Activated CD8-positive, alpha-beta memory T cell treated with anti-CD3 and anti-CD28 coated beads, Interleukin-2, amount 10 ng/mL, durations not matched to agents 7 days and 5 days (primary cell): ENCODE data around the gene RPE. TPM values are rescaled to one million over a fixed set of nuclear protein-coding genes. Genes with fewer than 3 reads are reported as not detected.
A peak's percentile ranks its signal among the peaks of the same experiment; 100 is the strongest.

Experiments
- ATAC-seq: fragments of 150-1000 bp; cut with Tn5 transposase; one replicate; pipeline ENCODE4 v1.10.0; 2021; ENCODE audit warnings: moderate library complexity
- CTCF ChIA-PET: fragments of 350-600 bp; sonication (Branson Sonifier 250); formaldehyde crosslinking; loops from one replicate; lab custom pipeline; 2021; ENCODE audit warnings: antibody characterized with exemption; lab: Charles Lee
- DNase-seq: peaks from one replicate; pipeline ENCODE4 v3.0.0-alpha.2; 2020
- H3K27ac Mint-ChIP-seq: one replicate; pipeline ENCODE4 v1.8.0; 2021; ENCODE audit warnings: mild to moderate bottlenecking, mixed read lengths
- H3K27me3 Mint-ChIP-seq: one replicate; pipeline ENCODE4 v1.8.0; 2021; ENCODE audit warnings: mixed read lengths
- H3K36me3 Mint-ChIP-seq: one replicate; pipeline ENCODE4 v1.8.0; 2021; ENCODE audit warnings: mild to moderate bottlenecking, mixed read lengths
- H3K4me1 Mint-ChIP-seq: one replicate; pipeline ENCODE4 v1.8.0; 2021; ENCODE audit warnings: mixed read lengths
- H3K4me3 Mint-ChIP-seq: one replicate; pipeline ENCODE4 v1.8.0; 2021; ENCODE audit warnings: mild to moderate bottlenecking, moderate library complexity, mixed read lengths
- H3K9me3 Mint-ChIP-seq: one replicate; pipeline ENCODE4 v1.8.0; 2022; ENCODE audit warnings: low read depth, mixed read lengths
- total RNA-seq, 2 experiments: library from RNA; stranded (reverse); gene quantifications; one replicate each; pipeline ENCODE4 v1.2.3, GENCODE V29; 2021

The RPE gene
- total RNA-seq = 10 to 100 TPM; 54.3 to 60.7 TPM

- Mint-ChIP-seq H3K36me3 (peaks cover 21% of the 10 kb centered on the region), H3K9me3 (no peaks in the 10 kb centered on the region), H3K27me3 (no peaks in the 10 kb centered on the region), H3K4me1 (peaks cover 57% of the 10 kb centered on the region), H3K4me3 (peak within 1 kb of the TSS; percentile 98), H3K27ac (peak within 1 kb of the TSS; percentile 95)
- CTCF ChIA-PET = interaction anchor here (1.2 kb wide), 1 partner anchor 13 kb away, joined by 3 read pairs; no protein-coding TSS in a partner anchor
- DNase-seq (peak; percentile 98), ATAC-seq (peak; percentile 97)
Measured at GRCh38 chr2:210002158-210003157, at the start of gene RPE. Gene RPE (plus strand): TSS chr2:210002638. CDS start chr2:210002662, 24 bp downstream.

GRCh38 chr2:209956271-209956670 lies 46.2 kb upstream of the RPE start:
- Mint-ChIP-seq H3K36me3 (no peaks in the 10 kb centered on the region), H3K4me3 (no peak overlapping the region), H3K4me1 (no peaks in the 10 kb centered on the region), H3K9me3 (no peaks in the 10 kb centered on the region), H3K27me3 (peaks cover 19% of the 10 kb centered on the region), H3K27ac (no peak overlapping the region)
- DNase-seq (no peak), ATAC-seq (no peak)
- CTCF ChIA-PET = no interaction called here

- Mint-ChIP-seq H3K4me3 (no peak overlapping the region), H3K9me3 (no peaks in the 10 kb centered on the region), H3K36me3 (no peaks in the 10 kb centered on the region), H3K27me3 (peaks cover 14% of the 10 kb centered on the region), H3K4me1 (no peaks in the 10 kb centered on the region), H3K27ac (no peak overlapping the region)
- CTCF ChIA-PET = interaction anchor here (1.3 kb wide), 1 partner anchor 19 kb away, joined by 5 read pairs; no protein-coding TSS in a partner anchor
- DNase-seq = no peak
- ATAC-seq = no peak
Measured at GRCh38 chr2:209958016-209958415, 44.4 kb upstream of the RPE start.

- ATAC-seq (no peak), DNase-seq (no peak)
- Mint-ChIP-seq H3K27me3 (peaks cover 10% of the 10 kb centered on the region), H3K4me1 (no peaks in the 10 kb centered on the region), H3K9me3 (no peaks in the 10 kb centered on the region), H3K27ac (no peak overlapping the region), H3K36me3 (no peaks in the 10 kb centered on the region), H3K4me3 (no peak overlapping the region)
- CTCF ChIA-PET = interaction anchor here (0.8 to 1.0 kb wide), 2 partner anchors 11 to 18 kb away, joined by 3 read pairs; no protein-coding TSS in a partner anchor
Measured at GRCh38 chr2:209960045-209960444, 42.4 kb upstream of the RPE start.

- peak; percentile 51 for ATAC-seq
- CTCF ChIA-PET = interaction anchor here (0.6 to 2.0 kb wide), 8 partner anchors 10 to 626 kb away, joined by 3 to 10 read pairs (median 3); no protein-coding TSS in a partner anchor
- H3K4me1 Mint-ChIP-seq = no peaks in the 10 kb centered on the region
- H3K27me3 Mint-ChIP-seq = peaks cover 10% of the 10 kb centered on the region
- H3K4me3 Mint-ChIP-seq = no peak overlapping the region
- H3K27ac Mint-ChIP-seq = no peak overlapping the region
- peak; percentile 49 for DNase-seq
- H3K36me3 Mint-ChIP-seq = no peaks in the 10 kb centered on the region
- no peaks in the 10 kb centered on the region for H3K9me3 Mint-ChIP-seq
Measured at GRCh38 chr2:209960676-209961630, 41.5 kb upstream of the RPE start.

GRCh38 chr2:209965723-209966122 lies 36.7 kb upstream of the RPE start:
- ATAC-seq (no peak), DNase-seq (no peak)
- Mint-ChIP-seq H3K9me3 (no peaks in the 10 kb centered on the region), H3K27me3 (peaks cover 5% of the 10 kb centered on the region), H3K36me3 (no peaks in the 10 kb centered on the region), H3K27ac (no peak overlapping the region), H3K4me3 (no peak overlapping the region), H3K4me1 (no peaks in the 10 kb centered on the region)
- CTCF ChIA-PET = interaction anchor here (0.7 kb wide), 1 partner anchor 281 kb away, joined by 3 read pairs; no protein-coding TSS in a partner anchor

- CTCF ChIA-PET = no interaction called here
- H3K4me1 Mint-ChIP-seq = no peaks in the 10 kb centered on the region
- ATAC-seq (no peak), DNase-seq (no peak)
- no peaks in the 10 kb centered on the region for H3K9me3 Mint-ChIP-seq
- H3K27ac Mint-ChIP-seq = no peak overlapping the region
- H3K27me3 Mint-ChIP-seq = peaks cover 9% of the 10 kb centered on the region
- H3K36me3 Mint-ChIP-seq = no peaks in the 10 kb centered on the region
- H3K4me3 Mint-ChIP-seq = no peak overlapping the region
Measured at GRCh38 chr2:209969692-209970091, 32.7 kb upstream of the RPE start.

- DNase-seq (no peak), ATAC-seq (no peak)
- Mint-ChIP-seq H3K36me3 (no peaks in the 10 kb centered on the region), H3K4me3 (no peak overlapping the region), H3K27ac (no peak overlapping the region), H3K9me3 (no peaks in the 10 kb centered on the region), H3K27me3 (peaks cover 9% of the 10 kb centered on the region), H3K4me1 (no peaks in the 10 kb centered on the region)
- CTCF ChIA-PET = interaction anchor here (1.2 kb wide), 1 partner anchor 10 kb away, joined by 3 read pairs; no protein-coding TSS in a partner anchor
Measured at GRCh38 chr2:209970271-209970670, 32.2 kb upstream of the RPE start.

- Mint-ChIP-seq H3K36me3 (no peaks in the 10 kb centered on the region), H3K4me3 (no peak overlapping the region), H3K27ac (no peak overlapping the region), H3K9me3 (no peaks in the 10 kb centered on the region), H3K27me3 (peaks cover 9% of the 10 kb centered on the region), H3K4me1 (no peaks in the 10 kb centered on the region)
- no peak for DNase-seq
- CTCF ChIA-PET = interaction anchor here (1.2 kb wide), 1 partner anchor 10 kb away, joined by 3 read pairs; no protein-coding TSS in a partner anchor
- ATAC-seq = no peak
Measured at GRCh38 chr2:209970711-209971110, 31.7 kb upstream of the RPE start.

- ATAC-seq (no peak), DNase-seq (no peak)
- Mint-ChIP-seq H3K27ac (no peak overlapping the region), H3K9me3 (no peaks in the 10 kb centered on the region), H3K36me3 (no peaks in the 10 kb centered on the region), H3K4me3 (no peak overlapping the region), H3K4me1 (no peaks in the 10 kb centered on the region), H3K27me3 (peaks cover 9% of the 10 kb centered on the region)
- CTCF ChIA-PET = no interaction called here
Measured at GRCh38 chr2:209973328-209973727, 29.1 kb upstream of the RPE start.

- ATAC-seq (no peak), DNase-seq (no peak)
- H3K4me3 Mint-ChIP-seq = no peak overlapping the region
- H3K36me3 Mint-ChIP-seq = no peaks in the 10 kb centered on the region
- H3K27me3 Mint-ChIP-seq = peaks cover 9% of the 10 kb centered on the region
- H3K4me1 Mint-ChIP-seq = no peaks in the 10 kb centered on the region
- H3K27ac Mint-ChIP-seq = no peak overlapping the region
- no peaks in the 10 kb centered on the region for H3K9me3 Mint-ChIP-seq
- CTCF ChIA-PET = interaction anchor here (1.4 kb wide), 1 partner anchor 224 kb away, joined by 5 read pairs; no protein-coding TSS in a partner anchor
Measured at GRCh38 chr2:209974576-209974975, 27.9 kb upstream of the RPE start.

- Mint-ChIP-seq H3K27ac (no peak overlapping the region), H3K9me3 (no peaks in the 10 kb centered on the region), H3K27me3 (peaks cover 6% of the 10 kb centered on the region), H3K4me1 (no peaks in the 10 kb centered on the region), H3K36me3 (no peaks in the 10 kb centered on the region), H3K4me3 (no peak overlapping the region)
- ATAC-seq = no peak
- no peak for DNase-seq
- CTCF ChIA-PET = interaction anchor here (1.0 to 2.5 kb wide), 5 partner anchors 18 to 222 kb away, joined by 3 to 14 read pairs (median 6); no protein-coding TSS in a partner anchor
Measured at GRCh38 chr2:209976698-209977385, 25.6 kb upstream of the RPE start.
